ENCODE data around the gene HTRA2.
"Not testable (repeated sequence)": the region's sequence is repeated elsewhere in the genome, so short reads cannot be mapped to it uniquely, and the experiment has no call there.

Gene HTRA2

DNA sequence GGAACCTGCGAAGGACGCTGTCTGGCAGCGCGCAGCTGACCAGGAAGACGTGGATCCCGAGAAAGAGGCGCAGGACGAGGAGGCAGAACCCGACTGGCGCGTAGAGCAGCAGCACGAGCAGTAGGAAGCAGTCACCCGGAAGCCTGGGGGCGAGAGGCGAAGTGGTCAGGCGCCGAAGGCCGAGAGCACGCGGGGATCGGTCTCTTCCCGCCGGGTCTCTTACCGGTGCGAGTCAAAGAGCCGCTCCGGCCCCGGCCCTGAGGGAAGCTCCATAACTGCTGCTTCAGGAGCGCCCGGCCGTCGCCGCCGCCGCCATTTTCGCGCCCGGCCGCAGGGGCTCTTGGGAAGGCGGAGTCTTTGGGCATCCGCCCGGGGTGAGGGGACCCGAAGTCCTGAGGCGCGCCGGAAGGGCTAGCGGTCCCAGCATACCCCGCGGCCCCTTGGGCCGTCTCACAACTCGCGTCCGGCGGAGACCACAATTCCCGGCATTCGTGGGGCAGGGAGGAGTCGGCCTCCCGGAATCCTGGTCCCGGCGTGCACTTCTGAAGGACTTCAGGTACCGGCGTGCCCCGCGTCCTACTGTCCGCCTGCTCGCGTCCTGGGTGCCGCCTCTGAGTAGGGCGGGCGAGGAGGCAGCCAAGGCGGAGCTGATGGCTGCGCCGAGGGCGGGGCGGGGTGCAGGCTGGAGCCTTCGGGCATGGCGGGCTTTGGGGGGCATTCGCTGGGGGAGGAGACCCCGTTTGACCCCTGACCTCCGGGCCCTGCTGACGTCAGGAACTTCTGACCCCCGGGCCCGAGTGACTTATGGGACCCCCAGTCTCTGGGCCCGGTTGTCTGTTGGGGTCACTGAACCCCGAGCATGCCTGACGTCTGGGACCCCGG lies at the start of gene HTRA2, which contains the start of gene AUP1:
Gene HTRA2, plus strand, starts transcription at position 577 of the 882 bp plus-strand sequence. Its CDS starts 74 bp downstream, at position 651.
Gene AUP1, minus strand, starts transcription at position 350 of the 882 bp plus-strand sequence. Its CDS starts 77 bp downstream, at position 273.
- H3K36me3 Mint-ChIP-seq: peaks cover 55% of the 10 kb centered on the region
- no peaks in the 10 kb centered on the region for H3K9me3 Mint-ChIP-seq
- peak within 1 kb of the TSS; percentile 96 for H3K4me3 Mint-ChIP-seq
- H3K27me3 Mint-ChIP-seq: no peaks in the 10 kb centered on the region
- peak within 1 kb of the TSS; percentile 94 for H3K27ac Mint-ChIP-seq
- CTCF ChIA-PET: interaction anchor here (1.0 to 5.8 kb wide), 6 partner anchors 17 to 59 kb away, joined by 3 to 86 read pairs (median 6); partner anchors contain the start of genes CCDC142 and TTC31
- DNase-seq: peak; percentile 94
- peaks cover 51% of the 10 kb centered on the region for H3K4me1 Mint-ChIP-seq

DNA sequence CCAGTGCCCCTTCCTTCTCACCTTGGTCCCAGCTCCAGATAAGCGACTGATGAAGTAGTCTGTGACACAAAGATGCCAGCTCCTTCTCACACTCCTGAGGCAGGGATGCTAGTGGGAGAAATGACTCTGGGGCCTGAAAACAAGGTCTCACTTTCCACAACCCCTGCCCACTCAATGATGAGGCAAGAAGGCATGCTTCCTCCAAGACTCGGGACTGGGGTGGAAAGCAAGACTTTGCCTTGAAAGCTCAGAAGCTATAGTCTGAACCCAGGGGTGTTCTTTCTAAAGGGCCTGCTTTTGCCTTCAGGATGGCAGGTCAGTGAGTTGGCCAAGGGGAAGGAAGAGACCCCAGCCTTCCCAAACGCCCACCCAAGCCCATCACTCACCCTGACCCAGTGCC lies 48.3 kb upstream of the HTRA2 start:
- Mint-ChIP-seq H3K4me1 (peaks cover 48% of the 10 kb centered on the region), H3K27me3 (no peaks in the 10 kb centered on the region), H3K4me3 (peak overlapping the region; percentile 100), H3K27ac (no peak overlapping the region), H3K36me3 (peaks cover 38% of the 10 kb centered on the region), H3K9me3 (no peaks in the 10 kb centered on the region)
- CTCF ChIA-PET: interaction anchor here (0.7 to 6.1 kb wide), 10 partner anchors 9 to 147 kb away, joined by 3 to 86 read pairs (median 8); partner anchors contain the start of genes AUP1, HTRA2, INO80B and MRPL53
- DNase-seq: no peak

DNA sequence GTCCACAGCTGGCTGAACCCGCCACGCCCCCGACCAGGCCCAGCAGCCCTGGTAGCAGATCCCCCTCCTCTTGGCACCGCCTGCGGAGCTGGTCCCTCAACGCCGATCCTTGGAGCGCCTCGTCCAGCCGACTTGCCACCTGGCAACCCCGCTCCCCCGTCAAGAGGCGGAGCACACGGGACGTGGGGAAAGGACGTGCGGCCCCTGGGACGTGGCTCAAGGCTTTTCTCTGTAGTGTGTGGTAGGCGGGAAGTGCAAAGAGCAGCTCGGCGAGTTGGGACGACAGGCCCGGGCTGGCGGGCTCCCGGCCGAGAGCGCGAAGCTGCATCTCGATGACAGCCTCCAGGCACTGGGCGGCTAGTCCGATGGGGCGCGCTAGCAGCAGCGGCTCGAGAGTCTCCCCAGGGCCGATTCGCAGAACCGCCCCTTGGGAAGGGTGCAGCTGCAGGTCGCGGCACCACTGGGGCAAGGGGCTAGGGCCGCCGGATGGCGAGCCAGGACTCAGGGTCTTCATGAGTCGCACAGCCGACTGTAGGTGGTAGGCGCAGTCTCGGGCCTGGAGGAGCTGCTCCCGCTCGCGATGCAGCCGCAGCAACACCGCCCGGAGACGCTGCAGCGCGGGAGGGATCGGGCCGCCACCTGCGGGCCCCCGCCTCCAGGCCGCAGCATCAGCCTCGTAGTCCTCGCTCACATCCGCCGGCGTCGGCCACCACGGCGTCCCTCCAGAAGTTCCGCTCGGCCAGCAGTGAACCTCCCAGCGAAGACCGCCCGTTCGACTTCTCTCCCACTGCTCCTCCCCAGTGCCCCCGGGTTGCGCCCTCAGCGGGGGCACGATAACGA lies 47.6 kb upstream of the HTRA2 start:
- CTCF ChIA-PET: interaction anchor here (0.8 to 6.1 kb wide), 16 partner anchors 8 to 147 kb away, joined by 3 to 86 read pairs (median 4); partner anchors contain the start of genes AUP1, HTRA2, INO80B and MOGS
- H3K27me3 Mint-ChIP-seq: no peaks in the 10 kb centered on the region
- H3K4me1 Mint-ChIP-seq: peaks cover 51% of the 10 kb centered on the region
- peak; percentile 75 for DNase-seq
- H3K36me3 Mint-ChIP-seq: peaks cover 42% of the 10 kb centered on the region
- H3K27ac Mint-ChIP-seq: peak overlapping the region; percentile 98
- H3K9me3 Mint-ChIP-seq: no peaks in the 10 kb centered on the region
- H3K4me3 Mint-ChIP-seq: peak overlapping the region; percentile 100

DNA sequence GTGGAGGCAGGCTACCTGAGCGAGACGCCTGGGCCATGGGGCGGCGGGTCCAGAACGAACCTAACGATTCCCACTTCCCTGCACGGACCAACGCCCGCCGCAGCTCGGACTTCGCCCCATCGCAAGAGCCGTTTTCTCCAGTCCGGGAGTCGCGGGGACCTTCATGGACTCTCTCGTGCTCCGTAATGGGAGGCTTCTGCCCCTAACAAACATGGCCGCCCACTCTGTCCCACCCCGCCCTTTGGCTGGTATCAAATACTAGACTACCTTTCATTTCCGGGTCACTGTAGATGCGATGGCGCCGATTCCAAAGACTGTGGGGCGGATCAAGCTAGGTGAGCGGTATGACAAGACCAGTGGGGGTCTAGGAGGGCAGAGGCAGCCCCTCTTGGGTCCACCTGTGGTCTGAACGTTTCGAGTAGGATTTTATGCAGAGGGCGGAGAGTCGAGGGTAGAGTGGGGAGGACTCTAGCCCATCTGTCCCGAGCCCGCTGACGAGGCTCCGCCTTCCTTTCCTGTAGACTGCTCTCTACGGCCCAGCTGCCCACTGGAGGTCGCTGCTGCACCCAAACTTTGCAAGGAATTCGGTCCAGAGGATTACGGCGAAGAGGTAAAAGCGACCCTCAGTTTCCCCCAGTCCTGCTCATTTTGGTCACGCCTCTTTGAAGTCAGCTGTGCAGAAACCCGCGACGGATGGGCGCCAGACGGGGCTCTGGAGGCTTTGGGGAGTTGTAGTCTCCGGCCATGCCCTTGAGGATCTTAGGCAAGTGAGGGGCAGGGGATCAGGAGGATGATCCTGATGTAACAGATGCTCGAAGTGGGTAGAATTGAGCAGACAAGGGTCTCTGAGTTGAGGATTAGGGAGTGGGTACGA lies 46.7 kb upstream of the HTRA2 start, which contains the start of the genes CCDC142 and TTC31:
Gene CCDC142, minus strand, starts transcription at position 198 of the 874 bp plus-strand sequence. Its CDS starts 161 bp downstream, at position 37.
Gene TTC31, plus strand, starts transcription at position 281 of the 874 bp plus-strand sequence. Its CDS starts 15 bp downstream, at position 296.
- Mint-ChIP-seq H3K27ac (peak within 1 kb of the TSS; percentile 98), H3K4me1 (peaks cover 51% of the 10 kb centered on the region), H3K27me3 (no peaks in the 10 kb centered on the region), H3K4me3 (peak within 1 kb of the TSS; percentile 100), H3K36me3 (peaks cover 37% of the 10 kb centered on the region), H3K9me3 (no peaks in the 10 kb centered on the region)
- peak; percentile 96 for DNase-seq
- CTCF ChIA-PET: interaction anchor here (0.8 to 6.1 kb wide), 21 partner anchors 9 to 118 kb away, joined by 3 to 86 read pairs (median 4); partner anchors contain the start of genes AUP1, HTRA2, INO80B and MOGS

DNA sequence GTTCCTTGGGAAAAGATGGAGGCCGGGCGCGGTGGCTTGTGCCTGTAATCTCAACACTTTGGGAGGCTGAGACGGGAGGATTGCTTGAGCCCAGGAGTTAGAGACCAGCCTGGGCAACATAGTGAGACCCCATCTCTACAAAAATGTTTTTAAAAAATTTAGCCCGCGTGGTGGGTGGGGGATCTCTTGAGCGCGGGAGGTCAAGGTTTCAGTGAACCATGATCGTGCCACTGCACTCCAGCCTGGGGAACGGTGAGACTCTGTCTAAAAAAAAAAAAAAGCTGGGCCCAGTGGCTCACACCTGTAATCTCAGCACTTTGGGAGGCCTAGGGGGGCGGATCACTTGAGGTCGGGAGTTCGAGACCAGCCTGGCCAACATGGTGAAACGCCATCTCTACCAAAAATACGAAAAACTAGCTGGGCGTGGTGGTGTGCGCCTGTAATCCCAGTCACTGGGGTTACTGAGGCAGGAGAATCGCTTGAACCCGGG lies 46.0 kb upstream of the HTRA2 start:
- CTCF ChIA-PET: interaction anchor here (0.9 to 6.1 kb wide), 9 partner anchors 9 to 104 kb away, joined by 3 to 86 read pairs (median 6); partner anchors contain the start of genes AUP1, HTRA2, INO80B and MRPL53
- peak overlapping the region; percentile 98 for H3K27ac Mint-ChIP-seq
- not testable (repeated sequence) for H3K9me3 Mint-ChIP-seq, H3K27me3 Mint-ChIP-seq, DNase-seq
- H3K36me3 Mint-ChIP-seq: peaks cover 37% of the 10 kb centered on the region
- H3K4me3 Mint-ChIP-seq: peak overlapping the region; percentile 100
- H3K4me1 Mint-ChIP-seq: peaks cover 51% of the 10 kb centered on the region

DNA sequence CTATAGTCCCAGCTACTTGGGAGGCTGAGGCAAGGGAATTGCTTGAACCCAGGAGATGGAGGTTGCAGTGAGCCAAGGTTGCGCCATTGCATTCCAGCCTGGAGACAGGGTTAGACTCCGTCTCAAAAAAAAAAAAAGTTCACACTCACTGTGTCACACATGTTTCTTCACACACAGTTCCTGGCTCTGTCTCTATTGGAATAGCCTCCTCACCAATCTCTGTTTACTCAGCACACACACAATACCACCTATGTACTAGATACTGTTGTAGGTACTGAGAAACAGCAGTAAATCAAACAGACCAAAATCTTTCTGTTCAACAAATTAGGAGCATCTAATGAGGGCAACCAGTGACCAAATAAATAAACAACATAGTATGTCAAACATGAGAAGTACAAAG lies 43.6 kb upstream of the HTRA2 start:
- Mint-ChIP-seq H3K9me3 (no peaks in the 10 kb centered on the region), H3K27ac (no peak overlapping the region), H3K4me1 (peaks cover 32% of the 10 kb centered on the region), H3K4me3 (no peak overlapping the region), H3K36me3 (peaks cover 32% of the 10 kb centered on the region), H3K27me3 (no peaks in the 10 kb centered on the region)
- DNase-seq: no peak
- CTCF ChIA-PET: interaction anchor here (6.1 kb wide), 1 partner anchor 102 kb away, joined by 81 read pairs; no protein-coding TSS in a partner anchor

DNA sequence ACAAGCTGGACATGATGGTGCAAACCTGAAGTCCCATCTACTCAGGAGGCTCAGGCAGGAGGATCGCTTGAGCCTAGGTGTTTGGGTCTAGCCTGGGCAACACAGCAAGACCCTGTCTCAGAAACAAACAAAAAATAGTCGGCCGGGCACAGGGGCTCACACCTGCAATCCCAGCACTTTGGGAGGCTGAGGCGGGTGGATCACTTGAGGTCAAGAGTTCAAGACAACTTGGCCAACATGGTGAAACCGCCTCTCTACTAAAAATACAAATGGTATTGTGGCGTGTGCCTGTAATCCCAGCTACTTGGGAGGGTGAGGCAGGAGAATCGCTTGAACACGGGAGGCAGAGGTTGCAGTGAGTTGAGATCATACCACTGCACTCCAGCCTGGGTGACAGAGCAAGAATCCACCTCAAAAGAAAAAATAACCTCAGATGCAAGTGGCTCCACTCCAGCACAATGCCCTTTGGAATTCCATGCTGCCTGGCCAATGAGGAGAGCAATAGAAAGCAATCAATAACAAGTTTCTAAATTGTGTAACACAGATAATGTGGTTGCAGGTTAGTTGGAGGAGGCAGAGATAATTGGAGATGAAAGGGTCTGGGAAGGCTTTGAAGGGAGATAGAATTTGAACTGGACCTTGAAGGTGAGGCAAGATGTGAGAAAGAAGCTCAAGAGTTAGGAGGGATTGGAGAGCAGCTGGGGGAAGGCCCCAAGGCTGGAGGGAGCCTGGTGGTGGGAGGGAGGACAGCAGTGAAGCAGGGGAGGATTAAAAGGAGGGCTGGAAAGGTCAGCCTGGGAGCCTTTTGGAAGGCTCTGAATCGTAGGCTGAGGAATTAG lies 40.9 kb upstream of the HTRA2 start:
- CTCF ChIA-PET: interaction anchor here (1.4 kb wide), 1 partner anchor 43 kb away, joined by 3 read pairs; no protein-coding TSS in a partner anchor
- Mint-ChIP-seq H3K36me3 (peaks cover 45% of the 10 kb centered on the region), H3K4me1 (peaks cover 13% of the 10 kb centered on the region), H3K4me3 (no peak overlapping the region), H3K27me3 (no peaks in the 10 kb centered on the region), H3K9me3 (no peaks in the 10 kb centered on the region), H3K27ac (peak overlapping the region; percentile 40)
- no peak for DNase-seq

DNA sequence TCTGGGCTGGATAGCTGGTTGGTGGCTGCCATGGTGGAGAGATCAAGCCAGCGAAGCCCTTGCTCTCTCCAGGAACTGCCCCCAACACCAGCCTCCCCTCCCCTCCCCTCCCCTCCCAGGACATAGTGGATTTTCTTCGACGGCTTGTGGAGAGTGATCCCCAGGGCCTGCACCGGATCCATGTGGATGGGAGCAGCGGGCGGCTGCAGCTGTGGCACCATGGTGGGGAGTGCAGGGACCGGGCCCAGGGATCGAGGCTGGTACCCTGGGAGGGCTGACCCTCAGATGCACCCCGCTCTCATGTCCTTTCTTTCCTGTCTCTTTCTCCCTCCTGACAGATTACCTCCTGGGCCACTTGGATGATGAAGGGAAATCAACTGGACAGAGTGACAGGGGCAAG lies 39.8 kb upstream of the HTRA2 start:
- CTCF ChIA-PET: interaction anchor here (1.4 kb wide), 1 partner anchor 42 kb away, joined by 3 read pairs; no protein-coding TSS in a partner anchor
- DNase-seq: no peak
- Mint-ChIP-seq H3K4me3 (no peak overlapping the region), H3K36me3 (peaks cover 50% of the 10 kb centered on the region), H3K9me3 (no peaks in the 10 kb centered on the region), H3K27me3 (no peaks in the 10 kb centered on the region), H3K4me1 (peaks cover 9% of the 10 kb centered on the region), H3K27ac (no peak overlapping the region)

DNA sequence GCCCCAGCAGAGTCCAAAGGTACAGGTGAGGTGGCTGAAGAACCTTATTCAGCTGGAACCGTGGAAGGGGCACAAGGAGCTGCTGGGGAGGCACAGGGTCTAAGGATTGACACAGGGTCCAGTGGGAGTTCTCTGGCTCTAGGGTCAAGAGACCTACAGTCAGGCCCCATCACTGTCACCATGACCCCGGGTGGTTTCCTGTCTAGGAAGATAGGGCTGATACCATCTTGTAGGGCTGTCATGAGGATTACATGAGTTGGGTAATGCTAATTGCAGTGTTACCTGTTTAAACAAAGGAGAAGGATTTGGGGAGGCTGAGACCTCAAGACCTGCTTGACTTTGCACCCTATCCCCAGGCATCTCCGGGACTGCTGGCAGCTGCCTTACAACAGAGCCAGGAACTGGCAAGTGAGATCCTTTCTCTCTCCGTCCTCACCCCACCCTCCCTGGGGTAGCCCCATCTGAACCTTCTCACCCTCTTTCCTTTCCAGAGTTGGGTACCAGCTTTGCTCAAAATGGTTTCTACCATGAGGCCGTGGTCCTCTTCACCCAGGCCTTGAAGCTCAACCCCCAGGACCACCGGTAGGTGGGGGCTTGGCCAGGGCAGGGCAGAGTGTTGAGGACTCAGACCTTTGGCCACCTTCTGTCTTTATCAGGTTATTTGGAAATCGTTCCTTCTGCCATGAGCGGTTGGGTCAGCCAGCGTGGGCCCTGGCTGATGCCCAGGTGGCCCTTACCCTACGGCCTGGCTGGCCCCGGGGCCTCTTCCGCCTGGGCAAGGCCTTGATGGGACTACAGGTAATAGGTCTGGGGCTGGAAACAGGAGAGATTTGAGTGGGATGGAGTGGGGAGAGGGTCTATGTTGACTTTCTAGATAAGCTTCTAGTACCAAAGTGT lies 37.8 kb upstream of the HTRA2 start:
- peaks cover 40% of the 10 kb centered on the region for H3K36me3 Mint-ChIP-seq
- no peak overlapping the region for H3K4me3 Mint-ChIP-seq
- H3K9me3 Mint-ChIP-seq: no peaks in the 10 kb centered on the region
- no peak overlapping the region for H3K27ac Mint-ChIP-seq
- CTCF ChIA-PET: interaction anchor here (1.0 to 1.3 kb wide), 2 partner anchors 9 to 12 kb away, joined by 3 to 4 read pairs; partner anchors contain the start of genes CCDC142 and TTC31
- no peak for DNase-seq
- peaks cover 11% of the 10 kb centered on the region for H3K27me3 Mint-ChIP-seq
- H3K4me1 Mint-ChIP-seq: peaks cover 1% of the 10 kb centered on the region

DNA sequence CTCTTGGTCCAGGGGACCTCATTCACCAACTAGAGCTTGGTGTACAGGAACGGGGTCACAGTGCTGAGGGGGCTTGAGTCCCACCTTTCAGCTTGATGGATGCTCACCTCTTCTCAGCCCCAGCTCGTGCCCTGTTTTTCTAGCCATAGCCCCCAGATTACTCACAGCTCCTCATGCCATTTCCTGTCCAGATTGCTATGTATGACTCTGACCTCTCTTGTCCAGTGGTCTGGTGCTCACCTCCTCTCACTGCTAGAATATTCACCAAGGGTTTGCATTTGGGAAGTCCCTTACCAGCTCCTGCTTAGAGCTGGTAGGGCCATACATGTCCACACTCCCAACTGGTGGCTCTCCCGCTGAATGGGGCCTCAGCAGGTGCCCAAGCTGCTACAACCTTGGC lies 36.2 kb upstream of the HTRA2 start:
- H3K36me3 Mint-ChIP-seq: peaks cover 39% of the 10 kb centered on the region
- H3K27ac Mint-ChIP-seq: no peak overlapping the region
- no peak for DNase-seq
- H3K4me3 Mint-ChIP-seq: no peak overlapping the region
- CTCF ChIA-PET: interaction anchor here (0.7 to 1.4 kb wide), 2 partner anchors 14 to 37 kb away, joined by 4 read pairs; partner anchors contain the start of genes HTRA2 and PCGF1
- H3K27me3 Mint-ChIP-seq: peaks cover 27% of the 10 kb centered on the region
- no peaks in the 10 kb centered on the region for H3K9me3 Mint-ChIP-seq
- peaks cover 12% of the 10 kb centered on the region for H3K4me1 Mint-ChIP-seq

DNA sequence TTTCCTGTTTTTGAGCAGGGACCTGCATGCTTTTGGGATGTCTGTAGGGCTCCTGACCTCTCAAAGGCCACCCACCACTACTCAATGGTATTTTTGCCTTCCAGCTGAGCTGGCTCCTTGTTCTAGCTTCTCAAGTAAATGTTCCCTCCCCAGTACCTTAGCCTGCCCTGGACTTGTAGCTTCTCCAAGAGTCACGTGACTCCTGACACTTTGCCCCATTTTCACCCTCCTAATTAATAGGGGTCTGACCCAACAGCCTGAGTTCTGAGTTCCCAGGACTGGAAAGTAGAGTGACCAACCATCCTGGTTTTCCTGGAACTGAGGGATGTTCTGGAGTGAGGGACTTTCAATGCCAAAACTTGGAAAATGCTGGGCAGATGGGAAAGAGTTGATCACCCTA lies 34.3 kb upstream of the HTRA2 start:
- Mint-ChIP-seq H3K27me3 (peaks cover 46% of the 10 kb centered on the region), H3K4me3 (no peak overlapping the region), H3K27ac (no peak overlapping the region), H3K36me3 (peaks cover 29% of the 10 kb centered on the region), H3K4me1 (peaks cover 20% of the 10 kb centered on the region), H3K9me3 (no peaks in the 10 kb centered on the region)
- no peak for DNase-seq
- CTCF ChIA-PET: no interaction called here
